ENCODE data around the gene SNX3.

DNA sequence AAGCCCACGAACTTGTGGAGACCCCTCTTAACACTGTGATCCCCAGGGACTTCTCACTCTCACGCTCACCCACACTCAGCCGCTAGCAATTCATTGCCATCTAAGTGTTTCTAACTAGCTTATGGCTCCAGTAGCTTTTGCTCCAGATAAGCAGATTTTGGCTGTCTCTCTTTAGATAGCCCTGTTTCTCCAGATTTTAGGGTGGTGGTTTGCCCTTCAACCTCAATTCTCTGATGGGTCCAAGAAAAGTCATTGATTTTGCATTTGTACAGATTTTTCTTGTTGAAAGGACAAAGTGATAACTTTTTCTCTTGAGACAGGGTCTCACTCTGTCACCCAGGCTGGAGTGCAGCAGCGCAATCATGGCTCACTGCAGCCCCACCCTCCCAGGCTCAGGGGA is 53.8 kb downstream of the SNX3 start:
- TF ChIP-seq CTCF (IDR thresholded peaks at IDR 0.05) (no peak), POLR2A (IDR thresholded peaks at IDR 0.05) (no peak)

Data from esophagus squamous epithelium (tissue), 4 donors.